Smooth muscle cell (in vitro differentiated cells): ENCODE measurements around the gene ODC1. TPM values are rescaled to one million over a fixed set of nuclear protein-coding genes. Genes with fewer than 3 reads are reported as not detected.

Source experiments
- DNase-seq: peaks from one replicate; lab custom pipeline; 2025; ENCODE audit not compliant: unreplicated experiment; lab: John Stamatoyannopoulos, UW
- H2AFZ ChIP-seq: fragments of 200-600 bp; sonication (generic); 2 replicates; pipeline ENCODE4 v1.6.0; 2016; ENCODE audit warnings: antibody characterized with exemption, low read depth, mild to moderate bottlenecking
- H3F3A ChIP-seq: fragments of 200-600 bp; sonication (generic); 2 replicates; pipeline ENCODE4 v1.6.0; 2017; ENCODE audit warnings: antibody characterized with exemption, low read depth
- H3K27ac ChIP-seq: fragments of 200-600 bp; sonication (generic); 2 replicates; pipeline ENCODE4 v1.5.1; 2016; ENCODE audit warnings: low read depth, mild to moderate bottlenecking
- H3K27me3 ChIP-seq: fragments of 200-600 bp; sonication (generic); 2 replicates; pipeline ENCODE4 v1.6.1; 2016; ENCODE audit warnings: low read depth, mild to moderate bottlenecking
- H3K36me3 ChIP-seq: fragments of 200-600 bp; sonication (generic); 2 replicates; pipeline ENCODE4 v1.5.1; 2016; ENCODE audit warnings: low read depth
- H3K4me1 ChIP-seq: fragments of 200-600 bp; sonication (generic); 2 replicates; pipeline ENCODE4 v1.5.1; 2016; ENCODE audit warnings: low read depth
- H3K4me2 ChIP-seq: fragments of 200-600 bp; sonication (generic); 2 replicates; pipeline ENCODE4 v1.6.0; 2016; ENCODE audit warnings: mild to moderate bottlenecking
- H3K4me3 ChIP-seq: fragments of 200-600 bp; sonication (generic); 2 replicates; pipeline ENCODE4 v1.5.1; 2016; ENCODE audit warnings: mild to moderate bottlenecking
- H3K79me2 ChIP-seq: fragments of 200-600 bp; sonication (generic); 2 replicates; pipeline ENCODE4 v1.6.0; 2016; ENCODE audit warnings: low read depth, mild to moderate bottlenecking
- H3K9ac ChIP-seq: fragments of 200-600 bp; sonication (generic); 2 replicates; pipeline ENCODE4 v1.6.0; 2016; ENCODE audit warnings: low read depth
- H3K9me3 ChIP-seq: fragments of 200-600 bp; sonication (generic); replicated peaks from 2 replicates; pipeline ENCODE4 v1.5.1; 2016; ENCODE audit warnings: low read depth
- H4K20me1 ChIP-seq: fragments of 200-600 bp; sonication (generic); 2 replicates; pipeline ENCODE4 v1.6.0; 2016; ENCODE audit warnings: low read depth
- CTCF ChIP-seq: fragments of 200-600 bp; sonication (generic); IDR thresholded peaks from 2 replicates; pipeline ENCODE4 v1.5.1; 2017; ENCODE audit warnings: borderline replicate concordance, mild to moderate bottlenecking, antibody characterized with exemption; ENCODE audit not compliant: insufficient read depth, poor library complexity, severe bottlenecking
- WGBS: methylation state at CpG from one replicate; pipeline ENCODE4 v1.1.7; 2016; ENCODE audit warnings: low lambda C conversion rate; 5-methylcytosine and 5-hydroxymethylcytosine counted together
- polyA plus RNA-seq: library from polyadenylated mRNA; unstranded; fragments of >200 nt; fragmentation: Nextera tagmentation; extraction: Ambion mirVana; gene quantifications from 2 replicates; pipeline ENCODE4 v1.2.1, GENCODE V29; 2016
- small RNA-seq: library from RNA; depleted of rRNA; stranded (forward); fragments of <200 nt; gene quantifications from one replicate; pipeline ENCODE3, GENCODE V24; 2014
- total RNA-seq: library from RNA; depleted of rRNA; stranded (reverse); fragments of >200 nt; gene quantifications from 2 replicates; pipeline ENCODE4 v1.2.3, GENCODE V29; 2014

The ODC1 gene
- total and polyA plus RNA-seq, 2 experiments from 2014 or later: 22.4 to 34.7 TPM

GRCh38 chr2:10390369-10390801, 57.7 kb downstream of the ODC1 start:
- H4K20me1 ChIP-seq: peaks cover 8% of the 10 kb centered on the region
- H3F3A ChIP-seq: no peaks in the 10 kb centered on the region
- no peak overlapping the region for H3K27ac ChIP-seq
- TF ChIP-seq CTCF: no peak
- no peaks in the 10 kb centered on the region for H3K79me2 ChIP-seq
- no peak for DNase-seq
- no peak overlapping the region for H2AFZ ChIP-seq
- no peaks in the 10 kb centered on the region for H3K9me3 ChIP-seq
- H3K4me1 ChIP-seq: no peaks in the 10 kb centered on the region
- H3K27me3 ChIP-seq: no peaks in the 10 kb centered on the region
- no peak overlapping the region for H3K4me3 ChIP-seq
- no peaks in the 10 kb centered on the region for H3K36me3 ChIP-seq
- H3K4me2 ChIP-seq: peak overlapping the region; percentile 50
- WGBS: 83% methylated on average over 6 of the region's 6 CpGs
- no peak overlapping the region for H3K9ac ChIP-seq

Small RNA genes within 50 kb of the gene (small RNA-seq; reads per million reads assigned to genes)
- 9.4 reads per million, percentile 77 among the genes with 10 or more reads in this experiment for gene SNORA80B

Other genes with a start within 250 kb of the ODC1 start
- gene HPCAL1, start 145.4 kb downstream of the ODC1 start, total RNA-seq: 7.0 and 11.7 TPM in 2 replicates
- gene HPCAL1, start 145.4 kb downstream of the ODC1 start, polyA plus RNA-seq: 15.8 and 18.6 TPM in 2 replicates
- gene NOL10, start 241.6 kb upstream of the ODC1 start, total RNA-seq: 27.0 and 29.5 TPM in 2 replicates
- gene NOL10, start 241.6 kb upstream of the ODC1 start, polyA plus RNA-seq: 18.0 and 19.8 TPM in 2 replicates